Neural cell (in vitro differentiated cells): ENCODE measurements around the gene NELFA. TPM values are rescaled to one million over a fixed set of nuclear protein-coding genes. Genes with fewer than 3 reads are reported as not detected.

ENCODE experiments used
- H2AFZ ChIP-seq: fragments of 200-600, 300-800 bp; sonication (generic), shearing (Covaris generic); 2 replicates; pipeline ENCODE4 v1.6.0; 2014; ENCODE audit warnings: low read depth, mild to moderate bottlenecking, antibody characterized with exemption, low read length, moderate library complexity
- H3F3A ChIP-seq: fragments of 200-600 bp; shearing (Covaris generic); 2 replicates; pipeline ENCODE4 v1.6.1; 2016; ENCODE audit warnings: mild to moderate bottlenecking, moderate library complexity, mixed read lengths, antibody characterized with exemption, low read length; ENCODE audit not compliant: insufficient read depth, poor library complexity, severe bottlenecking
- H3K27ac ChIP-seq: fragments of 200-600, 300-800 bp; sonication (generic), shearing (Covaris generic); 2 replicates; pipeline ENCODE4 v1.5.1; 2014; ENCODE audit warnings: mild to moderate bottlenecking, low read length, moderate library complexity
- H3K27me3 ChIP-seq: fragments of 300-800, 200-600 bp; sonication (generic), shearing (Covaris generic); 2 replicates; pipeline ENCODE4 v1.6.0; 2014; ENCODE audit warnings: mild to moderate bottlenecking, low read depth, low read length, moderate library complexity; ENCODE audit not compliant: insufficient read depth
- H3K36me3 ChIP-seq: fragments of 300-800, 200-600 bp; sonication (generic), shearing (Covaris generic); 2 replicates; pipeline ENCODE4 v1.5.1; 2014; ENCODE audit warnings: mild to moderate bottlenecking, antibody characterized with exemption, low read length, moderate library complexity; ENCODE audit not compliant: insufficient read depth
- H3K4me2 ChIP-seq: fragments of 300-800, 200-600 bp; sonication (generic), shearing (Covaris generic); 2 replicates; pipeline ENCODE4 v1.6.0; 2014; ENCODE audit warnings: mild to moderate bottlenecking, low read length
- H3K4me3 ChIP-seq: fragments of 300-800, 200-600 bp; sonication (generic), shearing (Covaris generic); 2 replicates; pipeline ENCODE4 v1.5.1; 2014; ENCODE audit warnings: mild to moderate bottlenecking, low read length, moderate library complexity
- H3K79me2 ChIP-seq: fragments of 200-600 bp; shearing (Covaris generic); replicated peaks from 2 replicates; pipeline ENCODE4 v1.6.0; 2014; ENCODE audit warnings: mild to moderate bottlenecking, low read length, moderate library complexity; ENCODE audit not compliant: insufficient read depth
- H3K9ac ChIP-seq: fragments of 300-800, 200-600 bp; sonication (generic), shearing (Covaris generic); 2 replicates; pipeline ENCODE4 v1.6.1; 2016; ENCODE audit warnings: mild to moderate bottlenecking, low read length, mixed read lengths
- H3K9me2 ChIP-seq: fragments of 200-600 bp; shearing (Covaris generic); 2 replicates; pipeline ENCODE4 v1.6.1; 2016; ENCODE audit warnings: mild to moderate bottlenecking, low read length, mixed read lengths; ENCODE audit not compliant: insufficient read depth
- H3K9me3 ChIP-seq: fragments of 200-600, 300-800 bp; sonication (generic), shearing (Covaris generic); 2 replicates; pipeline ENCODE4 v1.6.1; 2016; ENCODE audit warnings: mild to moderate bottlenecking, mixed run types, low read length, moderate library complexity, mixed read lengths
- H4K20me1 ChIP-seq: fragments of 200-600 bp; shearing (Covaris generic); 2 replicates; pipeline ENCODE4 v1.6.1; 2016; ENCODE audit warnings: mild to moderate bottlenecking, mixed run types; ENCODE audit not compliant: insufficient read depth
- CTCF ChIP-seq: fragments of 450-650 bp; IDR thresholded peaks from 2 replicates; pipeline ENCODE4 v1.5.1; 2014; ENCODE audit warnings: antibody characterized with exemption, mild to moderate bottlenecking, moderate library complexity; ENCODE audit not compliant: poor library complexity, severe bottlenecking
- EP300 ChIP-seq: fragments of 450-650 bp; conservative IDR thresholded peaks from 2 replicates; pipeline ENCODE4 v1.6.1; 2014; ENCODE audit warnings: antibody characterized with exemption, mild to moderate bottlenecking, moderate library complexity; ENCODE audit not compliant: poor library complexity, severe bottlenecking
- EZH2 ChIP-seq: fragments of 200-600, 300-800 bp; shearing (Covaris generic), sonication (generic); IDR thresholded peaks from 2 replicates; pipeline ENCODE4 v1.6.1; 2014; ENCODE audit warnings: antibody characterized with exemption, low read length, borderline replicate concordance, mild to moderate bottlenecking; ENCODE audit not compliant: insufficient read depth, poor library complexity, severe bottlenecking
- MXI1 ChIP-seq: fragments of 450-650 bp; conservative IDR thresholded peaks from 2 replicates; pipeline ENCODE4 v1.6.1; 2014; ENCODE audit warnings: antibody characterized with exemption, mild to moderate bottlenecking; ENCODE audit not compliant: poor library complexity, severe bottlenecking
- POLR2AphosphoS5 ChIP-seq: IDR thresholded peaks from 2 replicates; pipeline ENCODE4 v1.6.1; 2012
- RAD21 ChIP-seq: fragments of 450-650 bp; conservative IDR thresholded peaks from 2 replicates; pipeline ENCODE4 v1.6.1; 2014; ENCODE audit warnings: antibody characterized with exemption, mild to moderate bottlenecking, moderate library complexity
- REST ChIP-seq: IDR thresholded peaks from 2 replicates; pipeline ENCODE4 v1.6.1; 2012; ENCODE audit warnings: borderline replicate concordance
- SMC3 ChIP-seq: fragments of 450-650 bp; conservative IDR thresholded peaks from 2 replicates; pipeline ENCODE4 v1.6.1; 2014; ENCODE audit warnings: antibody characterized with exemption, mild to moderate bottlenecking, moderate library complexity; ENCODE audit not compliant: poor library complexity
- TAF1 ChIP-seq: IDR thresholded peaks from 2 replicates; pipeline ENCODE4 v1.6.1; 2012; ENCODE audit warnings: low read depth
- polyA plus RNA-seq: library from polyadenylated mRNA; depleted of rRNA; stranded (reverse); fragments of >200 nt; gene quantifications from 2 replicates; pipeline ENCODE4 v1.2.3, GENCODE V29; 2014

The NELFA gene
- polyA plus RNA-seq, 1 donor from 2014 or later: 40.5 TPM

- Histone ChIP-seq H4K20me1 (no peaks in the 10 kb centered on the region), H3K79me2 (no peaks in the 10 kb centered on the region), H3K27me3 (no peaks in the 10 kb centered on the region), H2AFZ (no peak overlapping the region), H3K4me2 (no peak overlapping the region), H3F3A (no peaks in the 10 kb centered on the region), H3K9ac (no peak overlapping the region), H3K4me3 (no peak overlapping the region), H3K36me3 (peaks cover 9% of the 10 kb centered on the region), H3K9me2 (no peaks in the 10 kb centered on the region), H3K27ac (no peak overlapping the region), H3K9me3 (no peaks in the 10 kb centered on the region)
- TF ChIP-seq EP300 (no peak), CTCF (no peak), REST (no peak), POLR2AphosphoS5 (no peak), MXI1 (no peak), EZH2 (no peak), SMC3 (no peak), TAF1 (no peak), RAD21 (no peak)
Observed at GRCh38 chr4:1952719-1953118, 56.1 kb downstream of the NELFA start.

GRCh38 chr4:1952058-1952700 is 56.6 kb downstream of the NELFA start:
- no peak overlapping the region for H3K9ac ChIP-seq
- H3F3A ChIP-seq: no peaks in the 10 kb centered on the region
- no peaks in the 10 kb centered on the region for H3K79me2 ChIP-seq
- H3K36me3 ChIP-seq: peaks cover 9% of the 10 kb centered on the region
- H2AFZ ChIP-seq: no peak overlapping the region
- no peaks in the 10 kb centered on the region for H3K9me3 ChIP-seq
- H4K20me1 ChIP-seq: no peaks in the 10 kb centered on the region
- TF ChIP-seq EZH2 (no peak), POLR2AphosphoS5 (no peak), EP300 (no peak), RAD21 (no peak)
- H3K9me2 ChIP-seq: no peaks in the 10 kb centered on the region
- H3K4me3 ChIP-seq: no peak overlapping the region
- no peak overlapping the region for H3K27ac ChIP-seq
- H3K27me3 ChIP-seq: no peaks in the 10 kb centered on the region
- no peak overlapping the region for H3K4me2 ChIP-seq
